ENCODE results near the gene RABGAP1.

The RABGAP1 gene

DNA sequence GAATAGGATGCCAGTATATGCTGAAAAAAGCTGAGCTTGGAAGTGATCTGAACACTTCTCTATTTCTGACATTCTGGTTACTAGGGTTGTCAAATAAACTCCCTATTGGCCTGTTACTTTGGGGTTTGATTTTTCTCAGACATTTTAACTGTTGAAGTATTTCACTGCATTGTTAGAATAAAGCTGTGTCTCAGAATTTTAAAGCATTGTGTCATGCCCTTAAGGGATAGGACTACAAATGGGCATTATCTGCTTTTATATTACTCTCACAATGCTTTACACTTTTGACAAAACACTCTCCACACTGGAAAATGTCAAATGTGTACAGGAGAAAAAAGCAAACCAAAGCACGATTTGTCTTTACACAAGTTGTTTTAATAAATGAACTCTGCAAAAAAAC lies 75.8 kb downstream of the RABGAP1 start:
- DNase-seq, result no peak

DNA sequence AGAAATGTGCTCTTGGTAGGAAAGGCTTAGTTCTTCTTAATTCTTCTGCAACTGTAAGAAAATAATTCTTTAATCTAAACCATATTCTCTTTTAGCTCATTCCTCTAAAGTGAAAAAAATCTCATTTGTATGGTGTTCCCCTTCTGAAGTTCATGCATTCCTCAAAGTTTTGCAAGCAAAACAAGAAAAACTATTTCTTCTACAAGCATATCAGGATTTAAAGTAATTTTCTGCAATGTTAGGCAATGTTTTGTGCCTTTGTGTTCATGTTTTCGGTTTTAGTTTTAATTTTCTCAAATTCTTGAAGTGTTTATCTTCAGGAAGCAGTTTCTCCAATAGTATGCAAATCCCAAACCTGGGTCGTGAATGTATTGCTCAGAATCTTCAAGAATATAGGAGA lies 80.0 kb downstream of the RABGAP1 start:
- no peak for DNase-seq

DNA sequence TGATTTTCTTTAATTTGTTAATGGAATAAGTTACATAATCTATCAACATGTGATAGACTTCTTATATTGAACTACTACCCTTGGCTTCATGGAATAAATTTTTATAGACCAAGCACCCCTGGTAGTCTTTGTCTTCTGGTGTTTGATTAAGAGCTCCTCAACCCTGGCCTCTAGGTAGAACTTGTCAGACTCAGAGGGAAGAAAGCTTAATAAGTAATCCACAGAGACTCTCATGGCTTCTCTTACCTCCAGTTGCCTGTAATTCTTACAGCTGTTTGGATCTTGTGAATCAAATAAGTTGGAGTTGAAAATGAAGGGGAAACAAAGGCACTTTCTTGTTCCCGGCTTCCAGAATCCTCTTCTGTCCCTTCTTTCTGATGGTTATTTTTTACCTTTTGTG lies 85.6 kb downstream of the RABGAP1 start:
- DNase-seq, result no peak

DNA sequence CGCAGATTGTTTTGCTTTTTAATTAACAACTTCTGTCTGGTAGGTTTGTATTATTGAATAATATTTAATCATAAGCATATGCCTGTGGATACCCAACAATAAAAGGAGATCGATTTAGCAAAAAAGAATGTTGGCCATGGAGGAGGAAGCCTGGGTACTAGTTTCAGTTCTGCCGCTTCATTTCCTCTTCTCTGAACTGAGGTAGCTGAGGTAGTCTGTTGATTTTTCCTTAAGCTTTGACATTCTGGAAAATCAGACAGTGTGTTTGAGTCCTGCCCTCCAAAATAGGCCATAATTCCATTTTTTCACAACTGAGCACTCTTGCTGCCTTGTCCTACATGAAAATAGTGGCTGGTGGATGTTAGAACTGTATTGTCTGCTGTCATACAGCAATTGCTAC lies 86.7 kb downstream of the RABGAP1 start:
- DNase-seq, result no peak

DNA sequence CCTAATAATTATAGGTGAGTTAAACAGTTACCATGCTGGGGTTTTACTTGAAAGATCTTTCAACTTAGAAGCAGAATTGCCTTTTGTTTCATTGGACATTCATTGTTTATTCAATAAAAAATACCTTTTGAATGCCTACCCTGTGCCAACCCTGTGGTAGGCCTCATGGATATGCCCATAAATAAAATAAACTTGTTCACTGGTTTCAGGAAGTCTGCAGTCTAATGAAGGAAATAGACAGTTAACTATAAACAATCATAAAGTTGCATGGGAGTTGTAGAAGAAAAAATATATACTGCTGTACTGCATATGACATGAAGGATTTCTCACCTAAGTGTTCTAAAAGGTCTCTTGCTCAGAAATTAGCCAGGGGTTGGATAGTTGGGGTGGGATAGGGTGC lies 87.3 kb downstream of the RABGAP1 start:
- no peak for DNase-seq

DNA sequence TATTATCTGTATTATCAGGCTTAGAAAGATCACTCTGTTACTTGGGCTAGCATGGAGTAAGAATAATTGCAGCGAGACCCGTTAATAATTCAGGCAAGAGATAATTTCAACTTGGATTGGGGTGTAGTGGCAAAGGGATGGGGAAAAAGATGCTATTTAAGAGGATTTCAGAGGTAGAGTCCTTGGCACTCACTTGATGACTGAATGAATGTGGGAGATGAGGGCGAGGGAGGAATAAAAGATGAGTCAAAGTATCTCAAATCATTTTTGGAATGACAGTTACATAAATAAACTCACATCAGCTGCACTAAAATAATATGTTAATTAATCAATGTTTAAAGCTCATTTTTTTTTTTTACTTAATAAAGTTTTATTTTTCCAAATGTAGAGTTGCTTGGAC lies 88.2 kb downstream of the RABGAP1 start:
- DNase-seq, result no peak

DNA sequence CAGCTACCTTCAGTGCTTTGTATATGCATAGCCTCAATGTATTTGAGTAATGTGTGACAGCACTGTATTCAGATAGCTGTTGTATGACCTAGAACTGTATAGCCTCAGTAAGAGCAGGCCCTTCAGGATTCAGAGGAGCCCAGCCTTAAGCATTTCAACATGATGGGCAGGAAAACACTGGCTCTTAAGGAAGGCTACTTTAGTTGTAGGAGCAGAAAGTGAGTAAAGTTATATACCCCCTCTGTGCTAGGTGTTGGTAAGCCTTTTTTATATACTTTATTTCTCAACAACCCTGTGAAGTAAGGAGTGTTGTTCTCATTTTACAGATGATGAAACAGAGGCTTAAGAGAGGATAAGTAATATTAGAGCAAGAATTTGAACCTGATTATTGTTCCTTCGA lies 91.1 kb downstream of the RABGAP1 start:
- DNase-seq, result no peak

DNA sequence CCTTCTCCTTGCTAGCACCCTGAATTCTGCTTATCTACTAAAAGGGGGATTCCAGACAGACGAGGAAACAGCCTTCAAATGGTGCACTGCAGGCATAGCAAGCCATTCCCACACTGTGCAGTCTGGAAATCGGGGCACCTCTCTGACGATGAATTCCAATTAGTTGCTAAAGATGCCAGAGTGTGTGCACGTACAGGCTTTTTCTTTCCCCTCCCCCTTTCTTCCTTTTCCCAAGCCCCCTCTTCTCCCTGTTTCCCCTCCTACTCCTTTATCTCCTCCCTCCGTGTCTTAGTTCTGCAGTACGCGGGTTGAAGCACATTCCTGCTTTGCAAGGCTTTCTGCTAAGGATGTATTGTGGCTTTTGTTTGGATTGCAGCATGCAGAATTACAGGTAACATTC lies 92.5 kb downstream of the RABGAP1 start, which contains the start of gene GPR21:
GPR21 (plus strand) TSS at position 316 of the 400 bp plus-strand sequence. CDS start 900 bp downstream, outside the sequence.
- DNase-seq, result no peak

DNA sequence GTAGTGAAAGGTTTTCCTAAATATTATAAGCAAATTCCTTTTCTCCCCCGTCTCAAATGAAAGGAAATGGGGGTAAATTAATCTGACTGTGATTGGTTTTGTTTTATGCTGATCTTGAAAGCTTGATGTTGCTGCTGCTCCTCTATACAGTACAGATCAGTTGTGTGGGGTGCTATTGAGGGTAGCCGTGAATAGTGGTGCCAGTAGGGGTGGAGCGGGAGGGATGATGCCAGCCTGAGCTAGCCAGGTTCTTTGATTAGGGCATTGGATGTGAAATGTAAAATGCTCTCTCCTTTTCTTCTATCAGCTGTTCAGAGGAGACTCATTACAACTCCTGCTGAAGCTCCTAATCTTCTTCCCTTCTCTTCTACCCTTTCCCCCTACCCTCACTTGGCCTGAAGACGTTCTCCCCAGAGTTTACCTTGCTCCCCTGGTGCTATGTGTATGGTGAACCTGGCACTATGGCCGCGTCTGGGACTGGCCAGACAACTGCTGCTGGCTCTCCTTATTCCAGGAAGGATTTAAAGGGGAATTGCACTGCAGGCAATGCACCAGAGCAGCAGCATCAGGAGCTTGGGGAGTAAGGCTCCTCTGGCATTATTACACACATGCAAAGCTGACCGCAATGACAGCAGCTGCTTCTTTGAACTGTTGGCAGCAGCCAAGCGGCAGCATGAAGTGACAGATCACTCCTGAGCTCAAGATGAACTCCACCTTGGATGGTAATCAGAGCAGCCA lies 93.2 kb downstream of the RABGAP1 start:
- no peak for DNase-seq

DNA sequence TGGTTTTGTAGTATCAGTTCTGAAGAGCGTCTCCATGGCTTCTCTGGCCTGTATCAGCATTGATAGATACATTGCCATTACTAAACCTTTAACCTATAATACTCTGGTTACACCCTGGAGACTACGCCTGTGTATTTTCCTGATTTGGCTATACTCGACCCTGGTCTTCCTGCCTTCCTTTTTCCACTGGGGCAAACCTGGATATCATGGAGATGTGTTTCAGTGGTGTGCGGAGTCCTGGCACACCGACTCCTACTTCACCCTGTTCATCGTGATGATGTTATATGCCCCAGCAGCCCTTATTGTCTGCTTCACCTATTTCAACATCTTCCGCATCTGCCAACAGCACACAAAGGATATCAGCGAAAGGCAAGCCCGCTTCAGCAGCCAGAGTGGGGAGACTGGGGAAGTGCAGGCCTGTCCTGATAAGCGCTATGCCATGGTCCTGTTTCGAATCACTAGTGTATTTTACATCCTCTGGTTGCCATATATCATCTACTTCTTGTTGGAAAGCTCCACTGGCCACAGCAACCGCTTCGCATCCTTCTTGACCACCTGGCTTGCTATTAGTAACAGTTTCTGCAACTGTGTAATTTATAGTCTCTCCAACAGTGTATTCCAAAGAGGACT lies 94.2 kb downstream of the RABGAP1 start:
- no peak for DNase-seq

DNA sequence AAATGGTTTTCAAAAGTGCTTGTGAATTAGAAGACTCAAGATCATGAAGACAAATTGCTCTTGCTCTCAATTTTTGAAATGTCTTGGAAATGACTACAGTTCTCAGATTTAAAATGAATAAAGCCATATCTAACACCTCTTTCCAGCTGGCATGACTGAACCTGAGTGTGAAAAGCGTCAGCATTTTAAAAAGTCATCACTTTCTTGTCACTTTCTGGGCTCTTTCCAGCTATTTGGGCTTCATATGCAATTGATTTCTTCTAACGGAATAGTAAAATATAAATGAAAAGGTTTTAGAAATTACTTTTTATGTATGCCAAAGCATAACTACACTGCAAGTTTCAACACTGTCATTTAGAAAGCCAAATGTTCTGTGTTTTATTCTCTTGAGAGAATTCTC lies 95.0 kb downstream of the RABGAP1 start:
- DNase-seq, result no peak

DNA sequence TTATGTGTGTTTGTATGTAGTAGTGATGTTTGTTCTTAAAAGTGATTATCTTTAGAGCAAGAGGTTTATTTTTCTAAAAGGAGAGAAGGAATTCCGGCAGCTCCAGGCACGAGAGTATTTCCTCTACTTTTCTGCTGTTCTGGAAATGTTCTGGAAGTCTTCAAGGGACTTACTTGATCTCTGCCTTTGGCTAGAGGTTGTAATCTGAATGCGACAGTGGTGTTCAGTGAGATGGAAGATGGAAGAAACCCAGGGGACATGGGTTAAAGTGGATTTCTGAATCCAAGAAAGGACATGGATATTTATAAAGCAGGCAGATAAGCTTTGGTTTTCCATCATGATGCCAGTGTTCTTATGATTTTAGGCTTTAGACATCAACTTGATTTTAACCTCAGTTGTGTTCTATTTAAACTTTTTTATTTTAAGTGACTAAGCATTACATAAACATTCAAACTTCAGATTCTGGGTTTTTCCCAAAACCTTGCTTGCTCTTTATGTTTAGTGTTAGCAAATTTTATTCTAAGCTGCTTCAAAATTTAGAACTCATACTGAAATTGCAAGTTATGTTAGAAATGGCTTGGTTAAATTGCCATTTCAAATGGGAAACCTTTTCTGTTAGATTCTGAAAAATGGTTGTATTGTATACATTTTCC lies 96.2 kb downstream of the RABGAP1 start:
- DNase-seq, result no peak

DNA sequence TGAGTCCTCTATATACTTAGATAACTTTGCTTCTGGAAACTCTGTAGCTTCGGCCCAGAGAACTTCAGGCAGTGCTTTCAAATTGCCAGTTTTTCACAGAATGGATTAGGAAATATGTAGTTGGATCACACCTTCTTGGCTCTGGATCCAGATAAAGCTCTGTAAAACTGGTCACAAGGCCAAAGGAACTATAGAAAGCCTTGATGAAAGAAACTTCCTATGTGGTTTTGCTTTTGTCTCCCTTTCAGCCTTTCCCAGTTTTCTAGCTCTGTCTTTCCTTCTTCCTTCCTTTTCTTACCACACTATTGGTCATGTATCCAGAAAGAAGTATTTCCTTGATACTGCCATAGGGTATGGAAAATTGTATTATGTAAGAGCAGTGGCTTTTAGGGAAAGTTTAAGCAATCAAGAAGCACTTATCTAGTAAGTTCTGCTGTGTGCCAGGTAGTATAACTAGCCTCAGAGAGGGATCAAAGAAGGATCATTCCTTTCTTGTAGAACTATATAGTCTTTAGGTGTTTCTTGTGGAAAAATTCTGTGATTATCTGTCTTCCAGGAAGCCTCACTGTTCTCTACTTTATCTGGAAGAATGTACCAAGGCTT lies 98.9 kb downstream of the RABGAP1 start:
- no peak for DNase-seq

DNA sequence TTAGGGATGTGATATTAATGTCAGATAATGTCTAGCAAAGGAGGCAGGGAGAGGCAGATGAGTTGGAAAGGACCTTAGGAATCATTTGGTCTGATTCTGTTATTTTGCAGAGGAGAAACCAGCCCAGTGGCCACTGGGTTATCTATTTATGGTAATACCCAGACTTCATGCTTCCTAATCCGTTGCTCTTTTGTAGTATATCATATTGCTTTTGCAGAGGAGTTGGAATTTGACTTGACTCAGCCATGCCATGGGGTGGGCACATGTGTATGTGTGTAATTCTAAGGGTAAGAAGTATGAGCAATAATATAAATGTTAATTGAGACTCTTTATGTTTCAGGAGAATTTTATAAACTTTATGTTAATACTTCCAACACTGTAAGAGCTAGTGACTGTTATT lies 100.0 kb downstream of the RABGAP1 start:
- DNase-seq, result no peak

DNA sequence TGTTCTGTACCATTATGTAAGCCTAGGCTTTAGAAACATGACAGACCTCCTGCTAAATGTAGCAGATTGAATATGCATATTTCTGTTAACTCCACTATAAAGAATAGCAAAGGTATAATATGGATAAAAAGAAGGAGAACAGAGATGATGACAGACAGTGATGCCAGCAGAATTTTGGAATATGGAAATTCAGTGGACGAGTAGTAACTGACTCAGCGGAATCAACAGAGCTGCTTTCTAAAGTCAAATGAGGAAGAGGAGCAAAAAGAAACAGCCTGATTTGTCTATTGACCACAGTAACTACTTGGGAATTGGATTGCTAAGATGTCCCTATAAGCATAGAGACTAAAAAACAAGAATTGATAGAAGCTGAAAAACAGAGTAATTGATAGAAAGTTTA lies 100.7 kb downstream of the RABGAP1 start:
- DNase-seq, result no peak

DNA sequence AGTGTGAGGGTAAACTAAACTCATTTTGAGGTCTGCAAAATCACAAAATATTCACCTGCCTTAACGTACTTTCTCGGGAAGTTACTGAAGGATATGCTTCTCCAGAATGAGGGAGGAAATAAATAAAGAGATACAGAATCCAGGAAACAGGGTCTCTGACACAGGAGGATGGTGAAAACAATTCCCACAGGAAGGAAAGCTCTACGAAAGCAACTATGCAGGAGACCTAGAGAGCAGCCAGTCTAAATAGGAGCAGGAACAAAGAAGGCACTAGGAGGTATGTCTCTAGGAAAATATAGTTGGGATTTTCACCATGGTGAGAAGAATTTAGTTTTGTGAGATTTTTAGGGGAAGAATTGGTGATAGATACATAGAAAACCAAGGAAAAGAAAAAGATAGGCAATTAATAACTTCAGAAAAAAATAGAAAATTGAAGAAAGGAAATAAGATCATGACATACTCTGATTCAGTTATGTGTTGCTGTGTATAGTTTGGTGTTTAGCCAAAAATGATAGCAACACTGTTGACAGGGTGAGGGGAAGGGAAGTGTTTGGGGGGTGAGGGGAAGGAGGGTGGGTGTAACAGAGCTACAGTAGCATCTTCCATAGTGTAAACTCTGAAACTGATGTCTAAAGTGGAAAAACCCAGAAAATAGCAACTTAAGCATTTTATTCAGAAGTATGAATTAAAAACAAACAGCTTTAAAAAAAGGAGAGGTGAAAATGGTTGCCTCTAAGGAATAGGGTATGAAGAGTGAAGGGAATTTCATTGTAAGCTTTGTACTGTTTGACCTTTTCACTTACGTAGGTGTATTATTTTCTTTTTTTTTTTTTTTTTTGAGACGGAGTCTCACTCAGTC lies 102.5 kb downstream of the RABGAP1 start:
- no peak for DNase-seq

DNA sequence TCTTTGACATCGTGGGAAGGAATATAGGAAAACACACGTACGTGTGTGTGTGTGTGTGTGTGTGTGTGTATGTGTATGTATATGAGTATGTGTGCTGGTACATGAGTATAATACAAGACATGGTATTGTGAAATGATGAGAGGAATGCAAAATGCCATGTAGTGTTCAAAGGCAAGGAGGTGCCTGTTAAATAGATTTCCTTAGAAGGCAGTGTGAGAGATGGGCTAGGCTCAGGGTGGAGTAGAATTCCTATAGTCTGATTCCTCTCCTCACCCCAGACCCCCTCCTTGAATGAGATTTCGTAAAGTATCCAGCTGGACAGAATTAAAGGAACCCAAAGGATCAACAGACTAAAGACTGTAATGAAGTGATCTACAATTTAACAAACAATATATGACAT lies 103.8 kb downstream of the RABGAP1 start:
- DNase-seq, result no peak

DNA sequence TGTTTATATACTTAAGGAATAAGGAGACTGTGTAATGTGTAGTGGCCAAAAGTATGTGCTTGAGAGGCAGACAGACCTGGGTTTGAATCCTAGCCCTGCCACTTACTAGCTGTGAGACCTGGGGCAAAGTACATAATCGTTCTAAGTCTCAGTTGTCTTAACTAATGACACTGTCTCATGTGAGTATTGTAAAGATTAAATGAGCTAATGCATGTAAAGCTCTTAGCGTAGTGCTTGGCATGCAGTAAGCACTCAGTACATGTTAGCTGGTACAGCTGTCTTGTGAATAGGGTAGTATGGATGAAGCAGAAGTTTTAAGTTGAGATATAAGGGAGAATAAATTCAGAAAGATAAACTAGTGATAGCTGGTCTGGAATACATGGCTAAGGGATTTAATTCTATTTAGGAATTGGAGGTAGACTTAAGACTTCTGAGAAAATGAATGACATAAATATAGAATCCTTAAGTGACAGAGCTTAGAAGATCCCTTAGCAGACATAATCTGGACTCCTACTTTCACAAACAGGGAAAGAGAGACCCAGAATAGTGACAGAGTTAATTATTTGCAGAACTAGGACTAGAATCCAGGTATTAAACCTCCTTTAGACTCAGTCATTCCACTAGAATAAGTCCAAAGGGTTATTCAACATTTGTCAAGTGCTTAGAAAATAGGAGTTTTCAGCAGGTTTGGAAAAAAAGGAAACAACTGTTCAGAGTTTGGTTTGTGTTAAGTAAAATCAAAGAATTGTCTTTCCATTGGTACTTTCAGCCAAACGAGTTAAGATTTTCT lies 105.8 kb downstream of the RABGAP1 start:
- no peak for DNase-seq

DNA sequence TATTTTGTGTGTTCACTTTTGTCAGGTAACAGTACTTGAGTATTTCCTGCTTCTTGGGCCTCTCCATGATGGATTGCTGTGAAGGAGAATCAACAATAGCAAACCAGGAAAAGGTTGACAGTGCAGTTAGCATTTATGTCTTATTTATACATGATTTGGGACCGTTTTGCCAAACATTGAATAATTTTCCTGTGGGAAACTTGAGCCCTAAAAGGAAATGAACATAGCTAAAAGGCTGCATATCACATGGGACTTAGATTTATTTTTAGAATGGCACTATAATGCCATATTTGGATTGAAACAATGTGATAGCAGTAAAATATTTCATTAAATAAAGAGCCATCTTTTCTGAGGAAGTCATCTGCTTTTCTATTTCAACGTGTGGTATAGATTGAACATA lies 107.9 kb downstream of the RABGAP1 start:
- DNase-seq, result no peak

DNA sequence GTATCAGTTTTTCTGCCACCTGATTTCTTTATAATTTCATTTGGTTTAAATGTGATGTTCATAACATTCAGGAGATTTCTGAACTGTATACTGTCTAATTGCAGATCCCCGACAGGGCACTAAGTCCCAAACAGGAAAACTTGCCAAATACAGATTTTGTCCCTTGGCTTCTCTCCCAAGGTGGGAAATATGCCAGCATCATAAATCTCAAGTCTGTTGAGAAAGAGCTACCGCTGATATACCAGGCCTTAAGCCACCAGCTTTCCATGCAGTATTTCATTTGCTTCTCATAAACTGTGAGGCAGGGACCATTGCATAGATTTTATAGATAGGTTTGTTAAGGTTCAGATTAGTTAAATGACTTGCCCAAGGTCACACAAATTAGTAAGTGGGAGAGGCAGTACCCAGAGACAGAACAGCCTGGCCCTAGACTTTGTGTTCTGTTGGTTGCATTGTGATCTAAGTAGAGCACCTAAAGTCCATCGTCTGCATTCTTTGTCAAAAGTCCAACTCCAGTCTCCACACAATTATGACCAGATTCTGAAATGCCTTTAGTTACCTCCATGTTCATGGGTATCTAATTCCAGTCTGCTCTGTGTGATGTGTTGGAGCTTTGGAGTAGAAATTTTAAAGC lies 108.9 kb downstream of the RABGAP1 start:
- peak; percentile 36 for DNase-seq

DNA sequence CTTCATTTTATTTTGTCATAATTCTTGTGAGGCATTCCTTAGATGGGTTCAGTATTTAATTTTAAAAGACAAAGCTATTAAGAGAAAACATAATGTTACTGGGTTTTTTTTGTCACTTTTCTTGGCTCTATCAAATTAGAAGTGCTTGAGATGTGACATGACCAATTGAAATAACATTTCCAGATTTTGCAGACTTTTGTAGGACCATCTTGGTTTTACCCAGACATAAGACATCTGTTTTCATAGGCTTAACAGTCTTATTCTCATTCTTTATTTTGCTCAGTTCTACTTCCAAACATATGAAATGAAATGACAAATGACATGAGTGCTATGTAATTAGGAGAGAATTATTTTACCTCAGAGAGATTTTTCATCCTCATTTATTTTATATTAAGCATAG lies 112.2 kb downstream of the RABGAP1 start:
- no peak for DNase-seq

DNA sequence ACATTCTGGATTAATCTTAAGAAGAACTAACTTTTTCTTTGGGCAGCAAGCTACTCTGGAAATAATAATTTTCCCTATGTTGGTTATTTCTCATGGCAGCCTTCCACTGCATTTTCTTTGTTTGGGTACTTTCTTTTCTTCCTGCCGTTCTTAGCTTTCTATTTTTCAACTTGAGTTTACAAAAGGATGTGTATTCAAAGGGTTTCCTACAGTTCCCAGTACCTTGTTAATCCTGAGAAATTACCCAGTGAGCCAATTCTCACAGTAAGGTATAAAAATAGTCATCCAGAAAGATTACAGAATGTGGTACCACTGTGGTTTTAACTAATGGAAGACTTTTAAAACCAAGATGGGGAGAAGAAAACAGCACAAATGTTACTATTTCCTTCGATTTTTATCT lies 112.9 kb downstream of the RABGAP1 start:
- no peak for DNase-seq
